Fibroblast of villous mesenchyme (primary cell): ENCODE data around the gene ST8SIA5. TPM values are rescaled to one million over a fixed set of nuclear protein-coding genes. Genes with fewer than 3 reads are reported as not detected.
A peak's percentile ranks its signal among the peaks of the same experiment; 100 is the strongest.

Experiments used
- DNase-seq: peaks from one replicate; pipeline ENCODE4 v3.0.0-alpha.2; 2010; ENCODE audit warnings: low read depth
- H3K4me3 ChIP-seq: 2 replicates; pipeline ENCODE4 v1.5.1; 2011; ENCODE audit warnings: low read depth, mild to moderate bottlenecking, low read length
- CTCF ChIP-seq: IDR thresholded peaks from 2 replicates; pipeline ENCODE4 v1.5.1; 2012; ENCODE audit warnings: low read depth, mild to moderate bottlenecking, low read length; ENCODE audit not compliant: insufficient read depth
- total RNA-seq: library from RNA; depleted of rRNA; stranded (reverse); fragments of >200 nt; gene quantifications from 2 replicates; pipeline ENCODE4 v1.2.3, GENCODE V29; 2012

The ST8SIA5 gene
- total RNA-seq, 1 donor = not detected

GRCh38 chr18:46668694-46669093 lies 88.2 kb downstream of the ST8SIA5 start:
- DNase-seq = no peak
- TF ChIP-seq CTCF = no peak
- H3K4me3 ChIP-seq = no peak overlapping the region

- no peak overlapping the region for H3K4me3 ChIP-seq
- no peak for DNase-seq
- TF ChIP-seq CTCF = no peak
These were observed 88.7 kb downstream of the ST8SIA5 start for GRCh38 chr18:46668135-46668534.

- TF ChIP-seq CTCF = no peak
These were observed 93.3 kb downstream of the ST8SIA5 start for GRCh38 chr18:46663539-46663938.

GRCh38 chr18:46660957-46661749 lies 95.7 kb downstream of the ST8SIA5 start:
- no peak for TF ChIP-seq CTCF
- DNase-seq = peak; percentile 21
- no peak overlapping the region for H3K4me3 ChIP-seq

More at GRCh38 chr18:46663539-46663938, 93.3 kb downstream of the ST8SIA5 start:
- no peak overlapping the region for H3K4me3 ChIP-seq
- no peak for DNase-seq

- no peak overlapping the region for H3K4me3 ChIP-seq
- no peak for DNase-seq
- TF ChIP-seq CTCF = no peak
These were observed 97.4 kb downstream of the ST8SIA5 start for GRCh38 chr18:46659484-46659883.

- no peak for DNase-seq
- no peak within 1 kb of the TSS for H3K4me3 ChIP-seq
- no peak for TF ChIP-seq CTCF
These were observed 99.5 kb downstream of the ST8SIA5 start, which contains the start of gene LOXHD1 for GRCh38 chr18:46657115-46657955. Gene LOXHD1 (minus strand): TSS chr18:46657220. CDS start chr18:46657033, 187 bp downstream.
